HG03139 (cell line): Measurements from ENCODE around the gene POLN.

Experiments used
- ATAC-seq: cut with Tn5 transposase; IDR thresholded peaks from one replicate; pipeline ENCODE4 v1.9.1; 2021; ENCODE audit not compliant: unreplicated experiment

POLN gene

DNA sequence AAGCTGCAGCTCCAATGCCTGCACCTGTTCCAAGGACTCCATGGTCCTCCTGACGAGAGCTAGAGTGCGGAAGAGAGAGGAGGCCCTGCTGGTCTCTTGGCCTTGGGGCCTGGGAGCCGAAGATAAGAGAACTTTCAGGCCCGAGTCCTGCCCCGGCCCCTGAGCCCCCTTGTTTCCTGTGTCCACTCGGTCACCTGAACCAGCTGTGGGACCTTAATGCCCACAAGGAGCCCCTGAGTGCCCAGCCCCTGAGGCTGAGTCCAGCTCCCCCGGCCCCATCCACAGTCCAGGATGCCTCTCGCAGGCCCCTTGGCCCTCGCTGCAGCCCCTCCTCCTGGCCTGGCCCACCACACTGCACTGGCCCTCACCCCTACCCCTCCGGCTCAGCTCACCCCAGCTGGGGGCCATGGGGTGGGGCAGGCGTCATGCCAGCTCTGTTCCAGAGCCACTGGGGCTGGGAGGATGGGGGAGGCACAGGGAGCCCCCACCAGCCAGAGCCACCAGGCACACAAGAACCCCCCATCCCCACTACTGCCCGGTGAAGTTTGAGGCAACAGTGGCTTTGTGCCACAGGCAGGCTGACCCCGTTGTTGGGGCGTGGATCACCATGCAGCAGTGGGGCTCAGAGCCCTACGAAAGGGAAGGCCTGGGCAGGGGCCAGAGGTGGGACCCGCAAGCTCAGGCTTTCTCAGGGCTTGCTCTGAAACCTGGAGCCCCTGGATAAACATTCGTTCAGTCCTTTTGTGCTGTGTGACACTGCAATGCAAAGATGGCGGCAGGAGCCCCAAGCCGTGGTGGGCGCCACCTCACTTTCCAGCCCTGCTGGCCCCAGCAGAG is 168.7 kb downstream of the POLN start:
- no peak for ATAC-seq

DNA sequence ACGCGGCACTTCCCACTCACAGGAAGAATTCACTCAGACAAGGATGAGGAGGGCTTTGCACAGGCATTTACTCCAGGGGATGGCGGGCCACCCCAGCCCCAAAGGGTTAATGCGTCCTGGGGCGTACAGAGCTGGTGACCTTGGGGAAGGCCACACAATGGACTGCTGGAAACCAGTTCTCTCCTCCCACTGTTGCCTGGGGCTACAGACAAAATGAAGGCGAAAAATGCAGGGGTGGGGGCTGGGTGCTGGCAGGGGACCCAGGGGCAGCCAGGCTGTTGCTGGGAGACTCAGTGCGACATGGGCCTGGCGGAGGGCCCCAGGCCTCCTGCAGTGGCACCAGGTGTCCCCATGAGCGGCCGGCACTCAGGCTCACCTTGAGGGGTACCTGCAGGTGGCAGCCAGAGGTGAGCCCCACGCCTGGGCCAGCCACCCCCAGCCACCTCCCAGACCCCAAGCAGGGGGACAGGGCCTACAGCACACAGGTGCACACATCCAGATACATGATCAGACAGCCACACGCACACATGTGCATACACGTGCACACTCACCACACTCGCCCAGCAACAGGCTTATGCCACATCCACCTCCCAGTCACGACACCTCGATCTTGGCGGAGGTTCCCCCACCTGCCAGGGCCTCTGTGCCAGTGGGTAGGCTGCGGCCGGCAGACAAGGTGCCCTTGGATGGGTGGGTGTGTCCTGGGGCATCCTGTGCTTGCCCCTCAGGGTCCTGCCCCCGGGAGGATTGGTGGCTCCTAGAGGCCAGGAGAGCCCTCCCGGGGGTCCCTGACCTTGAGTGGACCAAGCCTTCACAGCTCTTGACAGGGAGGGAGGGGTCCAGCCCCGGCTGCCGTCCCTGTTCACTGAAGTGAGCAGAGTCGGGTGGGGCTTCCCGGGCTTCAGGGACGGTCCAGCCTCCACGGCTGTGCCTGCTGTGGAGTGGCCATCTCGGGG is 169.7 kb downstream of the POLN start:
- ATAC-seq, result no peak

DNA sequence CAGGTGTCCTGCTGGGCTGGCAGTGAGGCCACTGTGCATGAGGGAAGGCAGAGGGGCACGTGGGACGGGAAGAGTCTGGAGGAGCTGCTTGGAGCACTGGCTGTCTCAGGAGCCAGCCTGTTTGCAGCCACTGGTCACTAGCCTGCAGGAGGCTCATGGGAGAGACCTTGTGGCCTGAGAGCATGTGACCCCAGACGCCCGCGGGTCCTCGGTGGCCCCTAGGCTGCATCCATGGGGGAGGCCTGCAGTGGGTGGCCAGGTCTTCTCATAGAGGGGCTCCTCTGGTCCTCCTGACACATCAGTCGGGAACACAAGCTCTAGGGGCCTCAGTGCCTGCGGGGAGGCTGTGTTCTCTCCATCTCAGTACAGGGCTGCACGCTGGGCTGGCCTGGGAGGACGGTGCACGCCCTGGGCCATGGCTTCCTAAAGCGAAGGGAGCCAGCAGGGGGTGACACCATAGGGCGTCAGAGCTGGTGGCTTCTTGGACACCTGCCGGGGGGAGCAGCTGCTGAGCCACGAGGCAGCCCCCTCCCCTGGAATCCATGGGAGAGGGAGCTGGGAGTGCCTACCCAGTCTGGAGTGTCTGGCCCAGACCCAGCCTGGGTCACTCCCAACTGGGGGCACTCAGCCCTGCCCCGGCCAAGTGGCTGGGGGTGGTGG is 170.5 kb downstream of the POLN start:
- ATAC-seq, result no peak

DNA sequence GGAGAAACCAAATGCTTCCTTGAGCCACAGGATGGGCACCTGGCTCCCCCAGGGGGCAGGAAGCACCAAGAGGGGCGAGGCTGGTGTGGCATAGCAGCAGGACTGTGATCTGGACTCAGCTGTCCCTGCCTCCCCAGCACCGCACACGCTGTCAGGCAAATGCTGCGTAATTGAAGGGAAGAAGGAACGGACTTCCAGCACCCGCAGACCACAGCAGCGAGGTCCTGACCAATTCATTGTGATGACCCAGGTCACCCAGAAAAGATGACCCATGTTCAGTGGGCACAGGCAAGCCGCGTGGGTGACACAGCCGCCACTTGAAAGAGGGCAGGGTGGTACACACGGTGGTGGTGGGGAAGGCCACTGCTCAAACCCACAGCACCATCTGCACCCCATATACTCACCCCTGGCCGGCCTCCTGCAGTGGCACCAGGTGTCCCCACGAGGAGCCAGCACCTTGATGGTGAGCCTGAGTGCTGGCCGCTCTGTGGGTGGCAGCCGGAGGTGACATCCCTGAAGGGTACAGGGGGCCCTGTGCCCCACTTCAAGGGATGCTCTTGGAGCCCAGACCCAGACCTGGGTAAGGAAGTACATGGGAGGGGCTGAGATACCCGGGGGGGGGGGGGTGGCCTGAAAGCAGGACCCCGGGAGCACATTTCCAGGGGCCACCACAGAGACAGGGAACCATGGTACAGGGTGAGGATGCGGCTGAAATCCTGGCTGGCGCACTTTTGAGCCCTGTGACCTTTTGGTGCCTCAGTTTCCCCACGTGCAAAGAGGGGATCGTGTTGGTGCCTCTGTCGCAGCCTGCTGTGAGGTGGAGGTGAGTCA is 171.3 kb downstream of the POLN start:
- ATAC-seq, result no peak

DNA sequence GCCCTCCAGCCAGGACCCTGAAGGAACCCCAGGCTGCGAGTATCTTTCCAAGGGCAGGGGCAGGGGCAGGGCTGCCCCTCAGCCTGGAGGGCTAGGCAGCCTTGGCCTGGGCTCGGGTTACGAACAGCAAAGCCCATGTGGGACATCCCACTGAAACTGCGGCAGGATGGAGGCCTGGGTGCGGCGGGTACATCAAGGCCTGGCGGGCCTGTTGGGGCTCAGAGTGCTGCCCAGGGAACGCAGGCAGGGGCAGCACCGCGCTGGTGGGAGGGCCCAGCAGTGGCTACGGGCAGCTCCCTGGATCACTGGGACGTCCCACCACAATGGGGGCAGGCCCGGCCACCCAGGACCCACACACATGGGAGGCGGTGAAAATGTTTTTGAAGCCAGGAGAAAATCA is 171.9 kb downstream of the POLN start:
- ATAC-seq, result no peak

DNA sequence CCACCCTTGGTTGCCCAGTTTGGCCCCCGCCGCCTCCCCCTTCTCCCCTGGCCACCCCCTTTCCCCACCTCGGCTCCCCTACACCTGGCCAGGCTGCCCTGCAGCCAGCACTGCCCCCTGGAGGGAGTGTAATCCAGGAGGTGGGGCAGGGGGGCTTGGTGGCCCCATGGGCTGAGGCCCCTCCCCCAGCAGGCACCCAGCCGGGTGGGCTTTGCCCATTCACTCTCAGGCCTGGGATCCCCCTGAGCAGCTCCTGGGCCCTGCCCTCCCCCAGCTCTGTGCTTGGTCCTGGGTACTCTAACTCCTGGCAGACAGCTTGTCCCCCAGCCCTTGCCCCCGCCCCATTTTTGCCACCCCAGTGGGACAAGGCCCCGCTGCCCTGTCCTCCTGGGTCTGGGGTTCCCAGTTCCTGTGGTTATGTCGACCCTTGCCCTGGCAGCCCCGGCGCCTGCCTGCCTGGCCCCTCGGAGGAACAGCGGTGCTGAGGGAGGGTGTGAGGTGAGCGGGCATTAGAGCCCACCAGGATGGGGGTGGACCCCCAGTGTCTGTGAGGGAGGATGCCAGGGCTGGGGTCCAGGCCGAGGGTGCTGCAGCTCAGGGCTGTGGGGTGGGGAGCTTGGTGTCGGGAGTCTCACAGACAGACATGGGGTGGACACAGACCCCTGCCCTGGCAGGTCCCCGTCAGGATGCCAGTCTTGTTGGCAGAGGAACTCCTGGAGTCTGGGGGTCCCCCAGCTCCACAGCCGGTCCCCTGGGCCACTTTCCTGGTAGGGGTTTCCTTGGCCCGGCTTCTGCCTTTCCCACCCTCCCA is 172.6 kb downstream of the POLN start:
- ATAC-seq, result no peak

DNA sequence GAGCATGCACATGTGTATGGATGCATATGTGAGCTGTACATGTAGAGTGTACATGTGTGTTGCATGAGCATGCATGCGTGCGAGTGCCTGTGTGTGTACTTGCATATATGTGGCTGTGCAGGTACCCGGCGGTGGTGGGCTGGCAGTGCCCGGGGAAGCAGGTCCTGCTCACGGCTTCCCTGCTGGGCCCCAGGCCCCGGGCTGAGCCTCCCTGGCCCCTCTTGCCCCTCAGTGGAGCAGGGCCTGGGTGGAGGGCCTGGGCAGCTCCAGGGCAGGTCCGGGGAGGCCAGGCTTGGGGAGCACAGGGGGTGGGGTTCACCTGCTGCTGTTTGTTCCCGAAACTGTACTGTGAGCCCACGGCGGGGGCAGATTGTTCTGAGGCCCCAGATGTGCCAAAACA is 173.4 kb downstream of the POLN start:
- no peak for ATAC-seq

DNA sequence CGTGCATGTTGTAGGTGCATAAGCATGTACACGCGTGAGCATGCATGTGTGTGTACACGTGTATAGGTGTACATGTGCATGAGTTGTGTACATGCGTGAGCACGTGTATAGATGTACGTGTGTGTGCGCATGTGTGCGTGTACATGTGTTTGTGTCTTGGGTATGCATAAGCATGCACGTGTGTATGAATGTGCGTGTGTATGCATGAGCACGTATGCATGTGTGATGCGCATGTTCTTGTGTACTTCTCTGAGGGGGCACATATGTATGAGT is 173.8 kb downstream of the POLN start:
- ATAC-seq, result no peak

DNA sequence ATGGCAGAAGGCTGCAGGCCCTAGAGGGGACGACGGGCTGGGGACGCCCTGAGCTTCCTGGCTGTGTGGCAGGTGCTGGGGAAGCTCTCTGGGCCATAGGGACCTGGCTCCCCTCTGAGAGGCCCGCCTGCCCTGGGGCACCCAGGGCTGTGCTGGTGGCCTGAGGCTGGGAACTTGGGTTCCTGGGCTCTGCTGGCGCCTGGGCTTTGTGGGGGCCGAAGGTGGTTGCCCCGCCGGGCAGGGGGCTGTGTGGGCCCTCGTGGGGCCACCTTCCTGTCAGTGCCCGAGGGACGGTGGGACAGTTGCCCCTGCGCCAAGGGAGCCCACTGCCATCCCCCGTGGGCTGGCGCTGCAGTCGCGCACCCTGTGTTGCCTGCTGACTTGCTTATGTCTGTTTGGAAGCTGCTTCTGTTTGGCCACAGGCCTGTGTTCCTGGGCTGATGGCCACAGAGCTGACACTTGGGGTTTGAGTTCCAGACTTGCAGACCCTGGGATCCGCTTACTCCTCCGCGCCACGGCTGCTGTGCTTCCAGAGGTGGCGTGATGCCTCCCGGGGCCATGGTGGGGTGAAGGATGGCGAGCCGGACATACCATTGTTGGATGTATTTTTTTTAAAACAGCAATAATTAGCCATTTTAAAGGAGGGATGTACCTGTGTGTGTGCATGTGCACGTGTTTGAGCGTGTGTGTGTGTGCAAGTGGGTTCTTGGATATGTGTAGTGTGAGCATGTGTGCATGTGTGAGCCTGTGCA is 174.3 kb downstream of the POLN start:
- no peak for ATAC-seq

DNA sequence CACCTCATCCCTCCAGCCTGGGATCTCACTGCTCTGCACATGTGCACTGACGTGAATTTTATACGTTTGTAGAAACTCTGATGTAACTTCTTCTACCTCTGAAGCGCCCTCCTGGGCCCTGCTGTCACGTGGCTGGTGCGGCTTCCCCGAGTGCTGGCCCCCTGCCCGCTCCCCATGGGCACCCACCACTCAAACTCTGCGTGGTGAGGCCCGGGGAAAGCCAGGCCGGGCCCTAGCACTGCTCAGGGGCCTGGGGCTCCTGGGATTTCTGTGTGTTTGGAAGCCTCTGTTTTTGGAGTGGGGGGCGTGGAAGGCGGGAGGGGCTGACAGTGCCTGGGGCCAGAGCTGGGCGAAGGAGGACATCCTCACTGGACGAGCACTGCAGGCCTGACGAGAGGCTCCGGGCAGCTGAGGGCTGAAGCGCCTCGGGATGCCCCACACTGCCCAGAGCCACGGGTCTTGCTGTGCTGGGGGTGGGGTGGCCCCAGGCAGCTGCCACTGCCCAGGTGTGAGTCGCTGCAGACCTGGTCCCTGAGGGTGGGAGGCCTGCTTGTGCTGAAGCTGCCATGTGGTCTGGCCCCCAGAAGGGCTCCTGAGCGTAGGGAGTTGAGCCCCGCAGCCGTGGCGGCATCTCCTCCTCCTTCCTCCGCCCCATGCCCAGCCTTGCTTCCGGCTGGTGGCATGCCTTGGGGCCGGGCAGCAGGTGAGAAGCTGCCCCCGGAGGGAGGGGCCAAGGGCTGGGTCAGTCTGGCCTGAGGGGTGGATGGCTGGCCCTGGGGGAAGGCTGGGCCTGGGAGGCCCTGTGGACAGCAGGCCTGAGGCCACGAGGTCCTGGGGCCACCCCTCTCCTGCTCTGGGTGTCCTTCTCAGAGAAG is 175.1 kb downstream of the POLN start:
- no peak for ATAC-seq

DNA sequence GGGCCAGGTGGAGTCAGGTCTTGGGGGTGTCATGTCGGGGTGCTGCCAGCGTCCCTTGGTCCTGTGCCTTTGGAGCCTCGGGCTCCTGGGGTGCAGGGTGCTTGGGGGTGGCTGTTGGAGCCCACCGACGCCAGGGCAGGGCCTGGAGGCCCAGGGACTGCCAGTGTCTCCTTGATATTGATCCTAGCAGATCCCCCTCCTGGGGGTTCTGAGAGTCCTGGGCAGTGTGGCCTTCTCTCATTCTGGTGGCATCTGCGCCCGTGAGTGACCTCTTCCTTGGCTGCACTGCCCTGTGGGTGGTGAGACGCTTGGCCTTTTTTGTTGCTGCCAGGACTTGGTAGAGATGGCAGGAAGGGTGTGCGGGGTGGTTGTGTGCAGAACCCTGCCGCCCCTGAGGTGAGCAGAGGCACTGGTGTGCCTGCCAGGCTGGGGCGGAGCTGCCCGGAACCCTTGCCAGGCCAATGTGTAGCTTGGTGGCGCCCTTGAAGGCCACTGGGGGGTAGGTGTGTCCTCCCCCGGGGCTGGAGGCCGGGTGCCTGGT is 175.8 kb downstream of the POLN start:
- no peak for ATAC-seq

DNA sequence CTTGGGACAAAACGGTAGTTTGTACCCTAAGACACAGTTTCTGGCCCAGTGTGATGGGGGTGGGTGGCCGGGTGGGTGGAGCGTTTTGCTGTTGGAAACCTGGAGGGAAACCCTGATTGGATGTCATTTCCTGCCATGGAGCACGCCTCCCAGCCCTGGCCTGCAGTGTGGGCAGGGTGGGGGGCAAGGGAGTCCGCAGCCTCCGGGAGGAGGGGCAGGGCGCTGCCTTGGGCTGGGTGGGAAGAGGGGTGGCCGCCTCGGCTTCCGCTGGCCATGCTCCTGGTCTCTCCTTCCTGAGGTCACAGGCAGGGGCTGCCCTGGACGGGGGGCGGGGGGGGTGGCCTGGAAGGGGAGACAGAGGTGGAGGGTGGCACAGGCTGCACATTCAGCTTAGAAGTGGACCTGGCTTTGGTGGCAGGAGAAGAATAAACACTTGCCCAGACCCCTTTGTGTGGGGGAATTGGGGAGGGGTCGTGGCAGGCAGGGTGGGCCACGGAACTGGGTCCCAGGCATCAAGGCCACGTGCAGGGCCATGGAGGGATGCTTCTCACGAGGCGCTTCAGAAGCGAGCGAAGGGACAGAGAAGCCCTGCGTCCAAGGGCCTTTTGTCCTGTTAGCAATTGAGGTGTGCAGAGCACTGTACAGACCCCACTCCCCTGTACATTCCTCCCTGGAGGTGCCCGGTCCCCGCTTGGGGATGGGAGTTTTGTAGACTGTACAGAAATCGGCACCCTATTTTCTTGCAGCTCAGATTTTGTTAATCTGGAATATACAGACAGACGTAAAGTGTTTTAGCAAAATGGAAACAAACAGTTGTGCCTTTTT is 176.6 kb downstream of the POLN start:
- no peak for ATAC-seq

DNA sequence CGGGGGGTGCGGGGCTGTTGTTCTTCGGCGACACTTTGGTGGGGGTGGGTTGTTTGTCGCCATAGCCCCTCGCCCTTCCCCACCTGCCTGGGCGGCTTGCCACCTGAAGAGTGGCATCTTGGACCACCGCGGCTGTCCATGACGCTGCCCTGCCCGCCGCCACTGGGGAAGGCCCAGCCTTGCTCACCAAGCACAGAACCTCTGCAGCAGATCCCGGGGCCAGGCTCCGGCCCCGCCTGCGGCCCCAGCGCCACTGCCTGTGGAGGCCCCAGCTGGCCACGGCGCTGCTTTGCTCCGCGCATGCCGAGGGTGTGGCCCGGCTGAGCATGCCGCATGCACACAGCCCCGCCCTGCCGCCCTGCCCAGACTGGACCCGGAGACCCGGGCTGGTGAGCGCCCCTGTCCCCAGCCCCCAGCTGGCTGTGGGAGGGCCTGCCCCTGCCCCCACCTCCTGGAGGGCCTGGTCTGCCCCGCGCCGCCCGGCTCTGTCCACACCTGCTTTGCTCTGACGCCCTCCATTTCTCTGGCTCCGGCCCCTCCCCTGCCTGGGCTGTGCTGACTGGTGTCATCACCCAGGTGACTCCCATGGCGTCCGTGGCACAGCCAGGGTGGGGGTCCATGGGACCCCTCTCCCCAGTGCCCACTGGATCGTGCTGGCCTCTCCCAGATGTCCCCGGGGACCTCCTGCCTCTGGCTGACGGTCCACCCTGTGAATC is 177.5 kb downstream of the POLN start:
- no peak for ATAC-seq

DNA sequence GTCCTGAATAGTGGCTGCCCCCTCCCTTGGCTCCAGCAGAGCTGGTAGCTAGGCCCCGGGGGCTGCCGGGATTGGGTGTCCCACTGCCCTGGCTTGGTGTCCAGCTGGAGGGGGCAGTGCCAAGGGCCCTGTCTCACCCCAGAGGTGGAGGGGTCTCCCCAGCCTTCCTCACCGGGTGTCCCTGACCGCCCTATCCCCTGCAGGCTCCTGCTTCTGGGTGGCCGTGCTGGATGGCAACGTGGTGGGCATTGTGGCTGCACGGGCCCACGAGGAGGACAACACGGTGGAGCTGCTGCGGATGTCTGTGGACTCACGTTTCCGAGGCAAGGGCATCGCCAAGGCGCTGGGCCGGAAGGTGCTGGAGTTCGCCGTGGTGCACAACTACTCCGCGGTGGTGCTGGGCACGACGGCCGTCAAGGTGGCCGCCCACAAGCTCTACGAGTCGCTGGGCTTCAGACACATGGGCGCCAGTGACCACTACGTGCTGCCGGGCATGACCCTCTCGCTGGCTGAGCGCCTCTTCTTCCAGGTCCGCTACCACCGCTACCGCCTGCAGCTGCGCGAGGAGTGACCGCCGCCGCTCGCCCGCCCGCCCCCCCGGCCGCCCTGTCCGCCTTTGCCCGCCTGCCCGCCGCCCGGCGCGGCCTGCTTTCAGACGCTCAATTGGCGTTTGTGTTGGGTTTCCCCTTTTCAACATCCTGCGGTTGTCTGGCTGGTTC is 178.2 kb downstream of the POLN start:
- no peak for ATAC-seq

DNA sequence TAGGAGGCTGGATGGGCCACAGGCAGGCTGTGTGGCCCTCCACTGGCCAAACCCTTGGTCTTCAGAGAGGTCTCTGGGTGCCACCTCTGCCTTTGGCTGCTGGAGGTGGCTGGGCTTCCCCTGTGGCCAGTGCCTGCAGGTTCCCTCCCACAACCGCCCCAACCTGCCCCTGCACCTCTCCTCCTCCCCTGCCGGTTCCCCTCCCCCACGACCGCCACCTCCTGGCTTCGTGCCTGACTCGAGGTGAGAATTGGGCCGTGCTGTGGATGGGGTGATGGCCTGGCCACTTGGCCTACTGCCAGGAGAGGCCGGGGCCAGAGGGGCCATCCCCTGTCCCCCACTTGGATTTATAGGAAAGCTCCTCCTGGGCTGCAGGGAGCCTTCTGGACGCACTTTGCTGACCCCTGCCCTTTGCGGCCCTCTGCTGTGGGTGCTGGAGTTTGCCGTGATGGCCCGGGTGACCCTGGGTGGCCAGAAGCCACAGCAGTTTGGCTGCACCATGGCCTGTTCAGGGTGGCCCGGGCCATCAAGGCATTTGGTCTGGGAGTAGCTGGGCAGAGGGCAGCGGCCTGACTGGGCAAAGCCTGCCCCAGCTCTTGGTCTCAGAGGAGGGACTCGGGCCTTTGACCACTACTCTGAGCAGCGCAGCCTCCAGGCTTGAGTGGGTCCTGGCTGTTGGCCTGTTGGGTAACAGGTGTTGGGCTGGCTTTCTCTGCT is 179.0 kb downstream of the POLN start:
- ATAC-seq, result no peak
